ENCODE results near the gene OPCML.

Gene OPCML

GRCh38 chr11:133082841-133083488, 449.3 kb downstream of the OPCML start:
- no peaks in the 10 kb centered on the region for H3K9me3 ChIP-seq (ENCODE audit: low read length)
- H3K79me2 ChIP-seq (ENCODE audit: insufficient read depth, low read length) = no peaks in the 10 kb centered on the region
- no peaks in the 10 kb centered on the region for H4K20me1 ChIP-seq (ENCODE audit: insufficient read depth, low read length)
- no peaks in the 10 kb centered on the region; the same call in 1 of the 2 replicates for H3K27me3 ChIP-seq (ENCODE audit: insufficient read depth, low read length)
- no peaks in the 10 kb centered on the region for H3K4me1 ChIP-seq (ENCODE audit: insufficient read depth, low read length, severe bottlenecking)
- no peaks in the 10 kb centered on the region for H3K9me2 ChIP-seq (ENCODE audit: low read depth, low read length)
- no peak overlapping the region for H2AFZ ChIP-seq (ENCODE audit: low read length)
- H3K36me3 ChIP-seq (ENCODE audit: insufficient read depth, low read length) = no peaks in the 10 kb centered on the region
- H3F3A ChIP-seq (ENCODE audit: insufficient read depth, low read length) = no peaks in the 10 kb centered on the region
- no peak overlapping the region for H3K9ac ChIP-seq (ENCODE audit: low read length)
- H3K4me2 ChIP-seq (ENCODE audit: low read length) = no peak overlapping the region
- H3K27ac ChIP-seq (ENCODE audit: low read depth, low read length, poor library complexity, severe bottlenecking) = no peak overlapping the region
- H3K4me3 ChIP-seq (ENCODE audit: low read depth, low read length, poor library complexity, severe bottlenecking) = no peak overlapping the region
- TF ChIP-seq, protein P1, sequence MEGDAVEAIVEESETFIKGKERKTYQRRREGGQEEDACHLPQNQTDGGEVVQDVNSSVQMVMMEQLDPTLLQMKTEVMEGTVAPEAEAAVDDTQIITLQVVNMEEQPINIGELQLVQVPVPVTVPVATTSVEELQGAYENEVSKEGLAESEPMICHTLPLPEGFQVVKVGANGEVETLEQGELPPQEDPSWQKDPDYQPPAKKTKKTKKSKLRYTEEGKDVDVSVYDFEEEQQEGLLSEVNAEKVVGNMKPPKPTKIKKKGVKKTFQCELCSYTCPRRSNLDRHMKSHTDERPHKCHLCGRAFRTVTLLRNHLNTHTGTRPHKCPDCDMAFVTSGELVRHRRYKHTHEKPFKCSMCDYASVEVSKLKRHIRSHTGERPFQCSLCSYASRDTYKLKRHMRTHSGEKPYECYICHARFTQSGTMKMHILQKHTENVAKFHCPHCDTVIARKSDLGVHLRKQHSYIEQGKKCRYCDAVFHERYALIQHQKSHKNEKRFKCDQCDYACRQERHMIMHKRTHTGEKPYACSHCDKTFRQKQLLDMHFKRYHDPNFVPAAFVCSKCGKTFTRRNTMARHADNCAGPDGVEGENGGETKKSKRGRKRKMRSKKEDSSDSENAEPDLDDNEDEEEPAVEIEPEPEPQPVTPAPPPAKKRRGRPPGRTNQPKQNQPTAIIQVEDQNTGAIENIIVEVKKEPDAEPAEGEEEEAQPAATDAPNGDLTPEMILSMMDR (IDR thresholded peaks at IDR 0.05; ENCODE audit: low read length) = no peak
- TF ChIP-seq EZH2 (IDR thresholded peaks at IDR 0.05; ENCODE audit: borderline replicate concordance, low read length) = no peak

- H2AFZ ChIP-seq (ENCODE audit: low read length) = no peak overlapping the region
- no peak overlapping the region for H3K27ac ChIP-seq (ENCODE audit: low read depth, low read length, poor library complexity, severe bottlenecking)
- no peaks in the 10 kb centered on the region for H4K20me1 ChIP-seq (ENCODE audit: insufficient read depth, low read length)
- no peaks in the 10 kb centered on the region for H3K9me3 ChIP-seq (ENCODE audit: low read length)
- H3K36me3 ChIP-seq (ENCODE audit: insufficient read depth, low read length) = no peaks in the 10 kb centered on the region
- H3K4me1 ChIP-seq (ENCODE audit: insufficient read depth, low read length, severe bottlenecking) = no peaks in the 10 kb centered on the region
- no peak overlapping the region for H3K4me2 ChIP-seq (ENCODE audit: low read length)
- no peak overlapping the region for H3K4me3 ChIP-seq (ENCODE audit: low read depth, low read length, poor library complexity, severe bottlenecking)
- no peaks in the 10 kb centered on the region for H3F3A ChIP-seq (ENCODE audit: insufficient read depth, low read length)
- no peaks in the 10 kb centered on the region; the same call in 1 of the 2 replicates for H3K27me3 ChIP-seq (ENCODE audit: insufficient read depth, low read length)
- H3K9me2 ChIP-seq (ENCODE audit: low read depth, low read length) = no peaks in the 10 kb centered on the region
- TF ChIP-seq, protein P1 (IDR thresholded peaks at IDR 0.05; ENCODE audit: low read length) = no peak
- TF ChIP-seq EZH2 (IDR thresholded peaks at IDR 0.05; ENCODE audit: borderline replicate concordance, low read length) = no peak
- H3K79me2 ChIP-seq (ENCODE audit: insufficient read depth, low read length) = no peaks in the 10 kb centered on the region
- no peak overlapping the region for H3K9ac ChIP-seq (ENCODE audit: low read length)
Observed at GRCh38 chr11:133082453-133082781, 449.9 kb downstream of the OPCML start.

GRCh38 chr11:133081730-133082452, 450.4 kb downstream of the OPCML start:
- H3K9ac ChIP-seq (ENCODE audit: low read length) = no peak overlapping the region
- H3K4me3 ChIP-seq (ENCODE audit: low read depth, low read length, poor library complexity, severe bottlenecking) = no peak overlapping the region
- H3K4me1 ChIP-seq (ENCODE audit: insufficient read depth, low read length, severe bottlenecking) = no peaks in the 10 kb centered on the region
- no peaks in the 10 kb centered on the region for H3K79me2 ChIP-seq (ENCODE audit: insufficient read depth, low read length)
- no peaks in the 10 kb centered on the region for H4K20me1 ChIP-seq (ENCODE audit: insufficient read depth, low read length)
- H2AFZ ChIP-seq (ENCODE audit: low read length) = no peak overlapping the region
- H3K27ac ChIP-seq (ENCODE audit: low read depth, low read length, poor library complexity, severe bottlenecking) = no peak overlapping the region
- no peaks in the 10 kb centered on the region for H3F3A ChIP-seq (ENCODE audit: insufficient read depth, low read length)
- H3K9me3 ChIP-seq (ENCODE audit: low read length) = no peaks in the 10 kb centered on the region
- H3K9me2 ChIP-seq (ENCODE audit: low read depth, low read length) = no peaks in the 10 kb centered on the region
- H3K27me3 ChIP-seq (ENCODE audit: insufficient read depth, low read length) = no peaks in the 10 kb centered on the region; the same call in 1 of the 2 replicates
- TF ChIP-seq EZH2 (IDR thresholded peaks at IDR 0.05; ENCODE audit: borderline replicate concordance, low read length) = no peak
- TF ChIP-seq, protein P1 (IDR thresholded peaks at IDR 0.05; ENCODE audit: low read length) = no peak
- no peak overlapping the region for H3K4me2 ChIP-seq (ENCODE audit: low read length)
- H3K36me3 ChIP-seq (ENCODE audit: insufficient read depth, low read length) = no peaks in the 10 kb centered on the region

Data from OCI-LY1 (cell line).